K562 (cell line): ENCODE measurements around the gene COL15A1. TPM values are rescaled to one million over a fixed set of nuclear protein-coding genes. Genes with fewer than 3 reads are reported as not detected.

Experiments
- ARHGAP35 ChIP-seq: fragments of 450-650 bp; IDR thresholded peaks from 2 replicates; pipeline ENCODE4 v1.6.1; 2018; ENCODE audit not compliant: partially characterized antibody
- BRD4 ChIP-seq: fragments of 200-600 bp; sonication (generic); IDR thresholded peaks from 2 replicates; pipeline ENCODE4 v1.6.1; 2017; ENCODE audit warnings: inconsistent platforms
- CLOCK ChIP-seq: fragments of 250-450 bp; sonication (Bioruptor Pico); IDR thresholded peaks from 2 replicates; pipeline ENCODE4 v1.4.0; 2020; ENCODE audit warnings: mild to moderate bottlenecking, moderate library complexity, borderline replicate concordance
- DPF2 ChIP-seq: fragments of 450-650 bp; IDR thresholded peaks from 2 replicates; pipeline ENCODE4 v1.6.1; 2016
- E2F5 ChIP-seq: sonication (generic); formaldehyde crosslinking; IDR thresholded peaks from 2 replicates; pipeline ENCODE4 v1.8.0; 2022; ENCODE audit warnings: mild to moderate bottlenecking, missing genetic modification reagents
- EGR1 ChIP-seq: fragments of 450-650 bp; conservative IDR thresholded peaks from 2 replicates; pipeline ENCODE4 v1.6.1; 2017; ENCODE audit warnings: mild to moderate bottlenecking
- ETS2 ChIP-seq: IDR thresholded peaks from 2 replicates; pipeline ENCODE4 v1.6.1; 2016; ENCODE audit warnings: borderline replicate concordance, missing genetic modification characterization, mild to moderate bottlenecking, moderate library complexity, missing compliant biosample characterization; ENCODE audit not compliant: poor library complexity, severe bottlenecking
- FOS ChIP-seq: IDR thresholded peaks from 3 replicates; pipeline ENCODE4 v1.6.1; 2011; ENCODE audit not compliant: insufficient read length; ENCODE audit errors: extremely low read depth
- KLF1 ChIP-seq: fragments of 450-650 bp; IDR thresholded peaks from 2 replicates; pipeline ENCODE4 v1.6.1; 2016; ENCODE audit warnings: missing genetic modification characterization, missing compliant biosample characterization
- MCM7 ChIP-seq, 2 experiments: fragments of 450-650 bp; IDR thresholded peaks; 2 replicates each; pipeline ENCODE4 v1.6.1; 2016 to 2018
- NFATC3 ChIP-seq: fragments of 450-650 bp; IDR thresholded peaks from 2 replicates; pipeline ENCODE4 v1.6.1; 2017; ENCODE audit warnings: mild to moderate bottlenecking
- NONO ChIP-seq, 2 experiments: fragments of 200-400 bp in 1 of 2; fragments of 450-650 bp in 1 of 2; formaldehyde crosslinking in 1 of 2; IDR thresholded peaks; 2 replicates each; pipeline ENCODE4 v1.6.1; 2017; ENCODE audit warnings: low read depth in 2 of 2, mild to moderate bottlenecking in 2 of 2, moderate library complexity in 2 of 2, low read length in 1 of 2
- PCBP1 ChIP-seq: fragments of 200-400 bp; formaldehyde crosslinking; IDR thresholded peaks from 2 replicates; pipeline ENCODE4 v1.6.1; 2018; ENCODE audit warnings: mild to moderate bottlenecking, low read depth, low read length; ENCODE audit not compliant: poor library complexity, severe bottlenecking
- PHTF2 ChIP-seq: fragments of 250-450 bp; sonication (Bioruptor Pico); IDR thresholded peaks from 2 replicates; pipeline ENCODE4 v1.5.0; 2021; ENCODE audit warnings: mild to moderate bottlenecking
- RBM22 ChIP-seq: fragments of 200-400 bp; formaldehyde crosslinking; IDR thresholded peaks from 2 replicates; pipeline ENCODE4 v1.6.1; 2018; ENCODE audit warnings: low read length, low read depth; ENCODE audit not compliant: poor library complexity, severe bottlenecking
- RUNX1 ChIP-seq: sonication (generic); IDR thresholded peaks from 2 replicates; pipeline ENCODE4 v1.6.1; 2016; ENCODE audit warnings: antibody characterized with exemption, low read depth
- SIN3B ChIP-seq: fragments of 450-650 bp; IDR thresholded peaks from 2 replicates; pipeline ENCODE4 v1.6.1; 2017; ENCODE audit warnings: low read depth, mild to moderate bottlenecking, moderate library complexity
- SMC3 ChIP-seq: conservative IDR thresholded peaks from 2 replicates; pipeline ENCODE4 v1.6.1; 2011; ENCODE audit warnings: low read depth, low read length, improper control_type of control experiment; ENCODE audit not compliant: insufficient read depth
- SP1 ChIP-seq: sonication (generic); formaldehyde crosslinking; IDR thresholded peaks from 2 replicates; pipeline ENCODE4 v1.8.1; 2022; ENCODE audit warnings: mild to moderate bottlenecking, missing genetic modification reagents
- TBL1XR1 ChIP-seq, 2 experiments: IDR thresholded peaks; 2 replicates each; pipeline ENCODE4 v1.6.1; 2012; ENCODE audit warnings: improper control_type of control experiment in 2 of 2, low read length in 2 of 2, mild to moderate bottlenecking in 1 of 2
- TEAD1 ChIP-seq, 2 experiments: fragments of 450-650 bp in 1 of 2; sonication (generic) in 1 of 2; formaldehyde crosslinking; IDR thresholded peaks; 2 replicates each; pipeline versions ENCODE4 v1.4.0 to v1.8.0; 2020 to 2022; ENCODE audit warnings: mild to moderate bottlenecking in 2 of 2, missing genetic modification reagents in 1 of 2
- TSC22D4 ChIP-seq: fragments of 450-650 bp; IDR thresholded peaks from 2 replicates; pipeline ENCODE4 v1.6.1; 2016; ENCODE audit warnings: missing genetic modification characterization, missing biosample characterization, control low read depth
- ZBED1 ChIP-seq: IDR thresholded peaks from 2 replicates; pipeline ENCODE4 v1.6.1; 2014
- ZBTB5 ChIP-seq: fragments of 450-650 bp; IDR thresholded peaks from 2 replicates; pipeline ENCODE4 v1.6.1; 2017; ENCODE audit warnings: antibody characterized with exemption
- ZFPM2 ChIP-seq: fragments of 250-450 bp; sonication (Bioruptor Pico); IDR thresholded peaks from 2 replicates; pipeline ENCODE4 v1.5.1; 2022; ENCODE audit warnings: mild to moderate bottlenecking
- ZNF561 ChIP-seq: fragments of 450-650 bp; formaldehyde crosslinking; conservative IDR thresholded peaks from 2 replicates; pipeline ENCODE4 v1.4.0; 2020; ENCODE audit warnings: mild to moderate bottlenecking, moderate library complexity
- polyA plus RNA-seq, 8 experiments: library from polyadenylated mRNA; depleted of rRNA in 4 of 8; stranded (reverse) in 5 of 8; unstranded in 3 of 8; fragments of >200 nt; fragmentation: Nextera tagmentation in 2 of 8; fragmentation: Illumina TruSeq in 1 of 8; extraction: Ambion mirVana in 2 of 8; extraction: Trizol in 1 of 8; gene quantifications; 2 replicates each; pipeline versions ENCODE4 v1.2.1 to v1.2.3, GENCODE V29; 2011 to 2014; ENCODE audit warnings: inconsistent platforms in 1 of 8, missing spikeins in 1 of 8
- total RNA-seq, 7 experiments: library from RNA; depleted of rRNA in 6 of 7; stranded (reverse); fragments of >200 nt in 6 of 7; fragmentation: Illumina TruSeq in 2 of 7; extraction: Trizol in 2 of 7; gene quantifications; 2 replicates each; pipeline versions ENCODE4 v1.2.1 to v1.2.3, GENCODE V29; 2011 to 2021; ENCODE audit warnings: low replicate concordance in 1 of 7

The COL15A1 gene
- total and polyA plus RNA-seq, 9 of the 15 experiments (the other 6 are each of a cell fraction or from before 2014, with no cell fraction given) = 0.46 to 5.1 (median 2.6) TPM

- TF ChIP-seq NFATC3 (no peak), SP1 (CRISPR knock-in tag) (peak; percentile 42; the same call in 1 of the 2 replicates), SIN3B (no peak), E2F5 (CRISPR knock-in tag) (no peak), TSC22D4 (tag) (no peak), RUNX1 (no peak), ZBED1 (no peak), PCBP1 (no peak), ETS2 (no peak), BRD4 (no peak), ZNF561 (CRISPR knock-in tag) (no peak), TEAD1 (CRISPR knock-in tag; IDR thresholded peaks at IDR 0.05) (no peak), RBM22 (no peak), SMC3 (no peak), DPF2 (peak; percentile 95), PHTF2 (no peak), ARHGAP35 (no peak), EGR1 (no peak), TBL1XR1 (IDR thresholded peaks at IDR 0.05; ENCODE audit: low read length in 2 of 2) (peak in 1 of 2 experiments; percentile 99; a peak in 2 of 4 replicates), NONO (IDR thresholded peaks at IDR 0.05; ENCODE audit: low read depth in 2 of 2, low read length in 1 of 2) (no peak), FOS (no peak), KLF1 (tag) (no peak), ZBTB5 (no peak), ZFPM2 (CRISPR knock-in tag) (no peak), MCM7 (IDR thresholded peaks at IDR 0.05) (no peak), CLOCK (CRISPR knock-in tag) (no peak)
These were observed 11.9 kb upstream of the COL15A1 start (continued) for GRCh38 chr9:98931600-98932389.
